ENCODE results near the gene INSR. TPM values are rescaled to one million over a fixed set of nuclear protein-coding genes. Genes with fewer than 3 reads are reported as not detected.

Gene INSR
- total RNA-seq, 1 experiment from 2014 or later: 35.9 TPM

DNA sequence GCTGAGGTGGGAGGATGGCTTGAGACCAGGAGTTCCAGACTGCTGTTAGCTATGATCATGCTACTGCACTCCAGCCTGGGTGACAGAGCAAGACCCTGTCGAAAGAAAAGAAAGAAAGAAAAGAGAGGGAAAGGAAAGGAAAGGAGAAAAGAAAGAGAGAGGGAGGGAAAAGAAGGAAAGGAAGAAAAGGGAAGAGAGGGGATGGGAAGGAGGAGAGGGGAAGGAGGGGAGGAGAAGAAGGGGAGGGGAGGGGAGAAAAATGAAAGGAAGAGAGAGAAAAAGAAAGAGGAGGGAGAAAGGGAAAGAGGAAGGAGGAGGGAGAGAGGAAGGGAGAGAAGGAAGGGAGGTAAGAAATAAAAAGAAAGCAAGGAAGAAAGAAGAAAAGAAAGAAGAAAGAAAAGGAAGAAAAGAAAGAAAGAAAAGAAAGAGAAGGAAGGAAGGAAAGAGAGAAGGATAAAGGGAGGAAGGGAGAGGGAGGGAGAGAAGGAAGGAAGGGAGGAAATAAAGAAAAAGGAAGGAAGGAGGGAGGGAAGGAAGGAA lies 44.1 kb downstream of the INSR start:
- H3K27ac Mint-ChIP-seq: no peak overlapping the region
- ATAC-seq: no peak
- H3K27me3 Mint-ChIP-seq (ENCODE audit: low read depth): no peaks in the 10 kb centered on the region
- POLR2A ChIA-PET: no interaction called here
- CTCF ChIA-PET: no interaction called here
- H3K4me3 Mint-ChIP-seq: no peak overlapping the region
- H3K36me3 Mint-ChIP-seq: peaks cover 16% of the 10 kb centered on the region
- H3K4me1 Mint-ChIP-seq: peaks cover 14% of the 10 kb centered on the region
- H3K9me3 Mint-ChIP-seq: peaks cover 12% of the 10 kb centered on the region
- DNase-seq (ENCODE audit: low spot score): no peak
- TF ChIP-seq GTF2I (CRISPR knock-in tag; conservative IDR thresholded peaks at IDR 0.05) (no peak), RELA (CRISPR knock-in tag; IDR thresholded peaks at IDR 0.05; ENCODE audit: borderline replicate concordance) (no peak), NR3C1 (CRISPR knock-in tag; conservative IDR thresholded peaks at IDR 0.05; ENCODE audit: low read depth) (no peak)

DNA sequence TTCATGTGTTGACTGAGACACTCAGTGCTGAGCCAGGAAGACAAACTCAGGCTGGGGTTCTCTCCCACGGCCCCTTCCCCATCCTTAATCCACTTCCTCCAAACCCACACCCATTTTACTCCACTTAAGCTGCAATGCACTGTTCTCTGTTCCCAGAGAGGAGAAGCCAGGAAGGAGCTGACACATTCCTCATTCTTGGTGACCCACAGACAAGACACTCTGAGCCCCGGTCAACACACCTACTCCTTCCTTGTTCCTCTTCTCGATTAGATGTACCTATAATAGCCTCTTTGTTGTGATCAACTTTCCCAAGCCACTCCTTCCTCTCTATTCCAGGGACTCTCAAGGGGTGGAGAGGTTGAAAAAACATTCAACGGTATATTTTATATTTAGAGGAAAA lies 47.1 kb downstream of the INSR start:
- Mint-ChIP-seq H3K36me3 (peaks cover 16% of the 10 kb centered on the region), H3K9me3 (peaks cover 12% of the 10 kb centered on the region), H3K27me3 (ENCODE audit: low read depth) (no peaks in the 10 kb centered on the region), H3K27ac (no peak overlapping the region), H3K4me1 (0 out of 2 replicates have a peak, but pooled peaks cover 2% of the 10 kb centered on the region), H3K4me3 (no peak overlapping the region)
- POLR2A ChIA-PET: no interaction called here
- CTCF ChIA-PET: no interaction called here
- ATAC-seq (no peak), DNase-seq (ENCODE audit: low spot score) (no peak)
- TF ChIP-seq, protein P1, sequence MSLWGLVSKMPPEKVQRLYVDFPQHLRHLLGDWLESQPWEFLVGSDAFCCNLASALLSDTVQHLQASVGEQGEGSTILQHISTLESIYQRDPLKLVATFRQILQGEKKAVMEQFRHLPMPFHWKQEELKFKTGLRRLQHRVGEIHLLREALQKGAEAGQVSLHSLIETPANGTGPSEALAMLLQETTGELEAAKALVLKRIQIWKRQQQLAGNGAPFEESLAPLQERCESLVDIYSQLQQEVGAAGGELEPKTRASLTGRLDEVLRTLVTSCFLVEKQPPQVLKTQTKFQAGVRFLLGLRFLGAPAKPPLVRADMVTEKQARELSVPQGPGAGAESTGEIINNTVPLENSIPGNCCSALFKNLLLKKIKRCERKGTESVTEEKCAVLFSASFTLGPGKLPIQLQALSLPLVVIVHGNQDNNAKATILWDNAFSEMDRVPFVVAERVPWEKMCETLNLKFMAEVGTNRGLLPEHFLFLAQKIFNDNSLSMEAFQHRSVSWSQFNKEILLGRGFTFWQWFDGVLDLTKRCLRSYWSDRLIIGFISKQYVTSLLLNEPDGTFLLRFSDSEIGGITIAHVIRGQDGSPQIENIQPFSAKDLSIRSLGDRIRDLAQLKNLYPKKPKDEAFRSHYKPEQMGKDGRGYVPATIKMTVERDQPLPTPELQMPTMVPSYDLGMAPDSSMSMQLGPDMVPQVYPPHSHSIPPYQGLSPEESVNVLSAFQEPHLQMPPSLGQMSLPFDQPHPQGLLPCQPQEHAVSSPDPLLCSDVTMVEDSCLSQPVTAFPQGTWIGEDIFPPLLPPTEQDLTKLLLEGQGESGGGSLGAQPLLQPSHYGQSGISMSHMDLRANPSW (CRISPR knock-in tag; conservative IDR thresholded peaks at IDR 0.05; ENCODE audit: low read depth): no peak
- TF ChIP-seq, protein P2, sequence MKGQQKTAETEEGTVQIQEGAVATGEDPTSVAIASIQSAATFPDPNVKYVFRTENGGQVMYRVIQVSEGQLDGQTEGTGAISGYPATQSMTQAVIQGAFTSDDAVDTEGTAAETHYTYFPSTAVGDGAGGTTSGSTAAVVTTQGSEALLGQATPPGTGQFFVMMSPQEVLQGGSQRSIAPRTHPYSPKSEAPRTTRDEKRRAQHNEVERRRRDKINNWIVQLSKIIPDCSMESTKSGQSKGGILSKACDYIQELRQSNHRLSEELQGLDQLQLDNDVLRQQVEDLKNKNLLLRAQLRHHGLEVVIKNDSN (CRISPR knock-in tag; IDR thresholded peaks at IDR 0.05): no peak
- no peak for TF ChIP-seq GABPB1 (CRISPR knock-in tag; IDR thresholded peaks at IDR 0.05)
- TF ChIP-seq NFATC4 (CRISPR knock-in tag; IDR thresholded peaks at IDR 0.05): no peak
- no peak for TF ChIP-seq ZNF138 (CRISPR knock-in tag; conservative IDR thresholded peaks at IDR 0.05)
- TF ChIP-seq, protein P3, sequence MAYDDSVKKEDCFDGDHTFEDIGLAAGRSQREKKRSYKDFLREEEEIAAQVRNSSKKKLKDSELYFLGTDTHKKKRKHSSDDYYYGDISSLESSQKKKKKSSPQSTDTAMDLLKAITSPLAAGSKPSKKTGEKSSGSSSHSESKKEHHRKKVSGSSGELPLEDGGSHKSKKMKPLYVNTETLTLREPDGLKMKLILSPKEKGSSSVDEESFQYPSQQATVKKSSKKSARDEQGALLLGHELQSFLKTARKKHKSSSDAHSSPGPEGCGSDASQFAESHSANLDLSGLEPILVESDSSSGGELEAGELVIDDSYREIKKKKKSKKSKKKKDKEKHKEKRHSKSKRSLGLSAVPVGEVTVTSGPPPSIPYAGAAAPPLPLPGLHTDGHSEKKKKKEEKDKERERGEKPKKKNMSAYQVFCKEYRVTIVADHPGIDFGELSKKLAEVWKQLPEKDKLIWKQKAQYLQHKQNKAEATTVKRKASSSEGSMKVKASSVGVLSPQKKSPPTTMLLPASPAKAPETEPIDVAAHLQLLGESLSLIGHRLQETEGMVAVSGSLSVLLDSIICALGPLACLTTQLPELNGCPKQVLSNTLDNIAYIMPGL (CRISPR knock-in tag; IDR thresholded peaks at IDR 0.05): no peak
- TF ChIP-seq NR2C2 (CRISPR knock-in tag; IDR thresholded peaks at IDR 0.05): no peak
- TF ChIP-seq RORB (CRISPR knock-in tag; IDR thresholded peaks at IDR 0.05): no peak
- TF ChIP-seq ELF4 (CRISPR knock-in tag; IDR thresholded peaks at IDR 0.05; ENCODE audit: low read depth): no peak
- TF ChIP-seq, protein P4, sequence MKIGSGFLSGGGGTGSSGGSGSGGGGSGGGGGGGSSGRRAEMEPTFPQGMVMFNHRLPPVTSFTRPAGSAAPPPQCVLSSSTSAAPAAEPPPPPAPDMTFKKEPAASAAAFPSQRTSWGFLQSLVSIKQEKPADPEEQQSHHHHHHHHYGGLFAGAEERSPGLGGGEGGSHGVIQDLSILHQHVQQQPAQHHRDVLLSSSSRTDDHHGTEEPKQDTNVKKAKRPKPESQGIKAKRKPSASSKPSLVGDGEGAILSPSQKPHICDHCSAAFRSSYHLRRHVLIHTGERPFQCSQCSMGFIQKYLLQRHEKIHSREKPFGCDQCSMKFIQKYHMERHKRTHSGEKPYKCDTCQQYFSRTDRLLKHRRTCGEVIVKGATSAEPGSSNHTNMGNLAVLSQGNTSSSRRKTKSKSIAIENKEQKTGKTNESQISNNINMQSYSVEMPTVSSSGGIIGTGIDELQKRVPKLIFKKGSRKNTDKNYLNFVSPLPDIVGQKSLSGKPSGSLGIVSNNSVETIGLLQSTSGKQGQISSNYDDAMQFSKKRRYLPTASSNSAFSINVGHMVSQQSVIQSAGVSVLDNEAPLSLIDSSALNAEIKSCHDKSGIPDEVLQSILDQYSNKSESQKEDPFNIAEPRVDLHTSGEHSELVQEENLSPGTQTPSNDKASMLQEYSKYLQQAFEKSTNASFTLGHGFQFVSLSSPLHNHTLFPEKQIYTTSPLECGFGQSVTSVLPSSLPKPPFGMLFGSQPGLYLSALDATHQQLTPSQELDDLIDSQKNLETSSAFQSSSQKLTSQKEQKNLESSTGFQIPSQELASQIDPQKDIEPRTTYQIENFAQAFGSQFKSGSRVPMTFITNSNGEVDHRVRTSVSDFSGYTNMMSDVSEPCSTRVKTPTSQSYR (CRISPR knock-in tag; IDR thresholded peaks at IDR 0.05): no peak
- TF ChIP-seq PRRX2 (CRISPR knock-in tag; IDR thresholded peaks at IDR 0.05): no peak
- no peak for TF ChIP-seq TEAD1 (CRISPR knock-in tag; IDR thresholded peaks at IDR 0.05)
- TF ChIP-seq ZNF671 (CRISPR knock-in tag; IDR thresholded peaks at IDR 0.05): no peak
- TF ChIP-seq, protein P5, sequence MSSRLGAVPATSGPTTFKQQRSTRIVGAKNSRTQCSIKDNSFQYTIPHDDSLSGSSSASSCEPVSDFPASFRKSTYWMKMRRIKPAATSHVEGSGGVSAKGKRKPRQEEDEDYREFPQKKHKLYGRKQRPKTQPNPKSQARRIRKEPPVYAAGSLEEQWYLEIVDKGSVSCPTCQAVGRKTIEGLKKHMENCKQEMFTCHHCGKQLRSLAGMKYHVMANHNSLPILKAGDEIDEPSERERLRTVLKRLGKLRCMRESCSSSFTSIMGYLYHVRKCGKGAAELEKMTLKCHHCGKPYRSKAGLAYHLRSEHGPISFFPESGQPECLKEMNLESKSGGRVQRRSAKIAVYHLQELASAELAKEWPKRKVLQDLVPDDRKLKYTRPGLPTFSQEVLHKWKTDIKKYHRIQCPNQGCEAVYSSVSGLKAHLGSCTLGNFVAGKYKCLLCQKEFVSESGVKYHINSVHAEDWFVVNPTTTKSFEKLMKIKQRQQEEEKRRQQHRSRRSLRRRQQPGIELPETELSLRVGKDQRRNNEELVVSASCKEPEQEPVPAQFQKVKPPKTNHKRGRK (CRISPR knock-in tag; IDR thresholded peaks at IDR 0.05; ENCODE audit: borderline replicate concordance): no peak
- TF ChIP-seq, protein P6, sequence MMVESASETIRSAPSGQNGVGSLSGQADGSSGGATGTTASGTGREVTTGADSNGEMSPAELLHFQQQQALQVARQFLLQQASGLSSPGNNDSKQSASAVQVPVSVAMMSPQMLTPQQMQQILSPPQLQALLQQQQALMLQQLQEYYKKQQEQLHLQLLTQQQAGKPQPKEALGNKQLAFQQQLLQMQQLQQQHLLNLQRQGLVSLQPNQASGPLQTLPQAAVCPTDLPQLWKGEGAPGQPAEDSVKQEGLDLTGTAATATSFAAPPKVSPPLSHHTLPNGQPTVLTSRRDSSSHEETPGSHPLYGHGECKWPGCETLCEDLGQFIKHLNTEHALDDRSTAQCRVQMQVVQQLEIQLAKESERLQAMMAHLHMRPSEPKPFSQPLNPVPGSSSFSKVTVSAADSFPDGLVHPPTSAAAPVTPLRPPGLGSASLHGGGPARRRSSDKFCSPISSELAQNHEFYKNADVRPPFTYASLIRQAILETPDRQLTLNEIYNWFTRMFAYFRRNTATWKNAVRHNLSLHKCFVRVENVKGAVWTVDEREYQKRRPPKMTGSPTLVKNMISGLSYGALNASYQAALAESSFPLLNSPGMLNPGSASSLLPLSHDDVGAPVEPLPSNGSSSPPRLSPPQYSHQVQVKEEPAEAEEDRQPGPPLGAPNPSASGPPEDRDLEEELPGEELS (CRISPR knock-in tag; IDR thresholded peaks at IDR 0.05): no peak

Data from WTC11 (cell line).